ENCODE measurements around the gene DUSP11.

Gene DUSP11

GRCh38 chr2:73716543-73717250 lies 63.2 kb downstream of the DUSP11 start:
- no peak for DNase-seq

- DNase-seq, result no peak
Observed at GRCh38 chr2:73714091-73714490, 65.8 kb downstream of the DUSP11 start.

Data from NCI-H187 treated with DMSO at 0.1 percent for 48 hours (cell line).